MM.1S (cell line): ENCODE results near the gene ATP6V0B.
A peak's percentile ranks its signal among the peaks of the same experiment; 100 is the strongest.

Experiments used
- DNase-seq: peaks from one replicate; pipeline ENCODE4 v3.0.0-alpha.2; 2015
- H2AFZ ChIP-seq: fragments of 300-600 bp; sonication (generic); 2 replicates; pipeline ENCODE4 v1.6.0; 2016; ENCODE audit warnings: antibody characterized with exemption, low read length
- H3F3A ChIP-seq: fragments of 300-600 bp; sonication (generic); 2 replicates; pipeline ENCODE4 v1.6.1; 2016; ENCODE audit warnings: mild to moderate bottlenecking, antibody characterized with exemption, low read length, moderate library complexity, mixed read lengths; ENCODE audit not compliant: insufficient read depth
- H3K27ac ChIP-seq: fragments of 300-600 bp; sonication (generic); 2 replicates; pipeline ENCODE4 v1.5.1; 2016; ENCODE audit warnings: mild to moderate bottlenecking, low read length
- H3K27me3 ChIP-seq: fragments of 300-600 bp; sonication (generic); replicated peaks from 2 replicates; pipeline ENCODE4 v1.6.0; 2016; ENCODE audit warnings: low read length; ENCODE audit not compliant: insufficient read depth
- H3K36me3 ChIP-seq: fragments of 300-600 bp; sonication (generic); replicated peaks from 2 replicates; pipeline ENCODE4 v1.6.1; 2016; ENCODE audit warnings: mild to moderate bottlenecking, low read length, mixed read lengths; ENCODE audit not compliant: insufficient read depth
- H3K4me1 ChIP-seq: fragments of 300-600 bp; sonication (generic); 2 replicates; pipeline ENCODE4 v1.6.1; 2016; ENCODE audit warnings: low read length, mixed read lengths
- H3K4me2 ChIP-seq: fragments of 300-600 bp; sonication (generic); 2 replicates; pipeline ENCODE4 v1.6.0; 2016; ENCODE audit warnings: low read depth, low read length
- H3K4me3 ChIP-seq: fragments of 300-600 bp; sonication (generic); 2 replicates; pipeline ENCODE4 v1.5.1; 2016; ENCODE audit warnings: low read length, mixed read lengths
- H3K79me2 ChIP-seq: fragments of 300-600 bp; sonication (generic); 2 replicates; pipeline ENCODE4 v1.6.1; 2016; ENCODE audit warnings: mixed run types, low read length, mixed read lengths
- H3K9ac ChIP-seq: fragments of 300-600 bp; sonication (generic); 2 replicates; pipeline ENCODE4 v1.6.1; 2016; ENCODE audit warnings: low read length, mixed read lengths
- H3K9me2 ChIP-seq: fragments of 300-600 bp; sonication (generic); replicated peaks from 2 replicates; pipeline ENCODE4 v1.6.1; 2016; ENCODE audit warnings: mild to moderate bottlenecking, low read length, mixed read lengths; ENCODE audit not compliant: insufficient read depth
- H3K9me3 ChIP-seq: fragments of 300-600 bp; sonication (generic); replicated peaks from 2 replicates; pipeline ENCODE4 v1.6.1; 2016; ENCODE audit warnings: mild to moderate bottlenecking, low read length, mixed read lengths; ENCODE audit not compliant: insufficient read depth
- H4K20me1 ChIP-seq: fragments of 300-600 bp; sonication (generic); 2 replicates; pipeline ENCODE4 v1.6.1; 2016; ENCODE audit warnings: mild to moderate bottlenecking, low read length, moderate library complexity, mixed read lengths; ENCODE audit not compliant: insufficient read depth
- CTCF ChIP-seq: fragments of 300-600 bp; sonication (generic); IDR thresholded peaks from 2 replicates; pipeline ENCODE4 v1.5.1; 2016; ENCODE audit warnings: antibody characterized with exemption, low read length, mixed read lengths
- EZH2 ChIP-seq: fragments of 300-600 bp; sonication (generic); optimal IDR thresholded peaks from 2 replicates; pipeline ENCODE3; 2017; ENCODE audit warnings: low read depth, mild to moderate bottlenecking, antibody characterized with exemption, low read length, mixed read lengths
- EZH2phosphoT487 ChIP-seq: fragments of 300-600 bp; sonication (generic); IDR thresholded peaks from 2 replicates; pipeline ENCODE4 v1.6.1; 2018; ENCODE audit warnings: antibody characterized with exemption, low read length

The ATP6V0B gene

DNA sequence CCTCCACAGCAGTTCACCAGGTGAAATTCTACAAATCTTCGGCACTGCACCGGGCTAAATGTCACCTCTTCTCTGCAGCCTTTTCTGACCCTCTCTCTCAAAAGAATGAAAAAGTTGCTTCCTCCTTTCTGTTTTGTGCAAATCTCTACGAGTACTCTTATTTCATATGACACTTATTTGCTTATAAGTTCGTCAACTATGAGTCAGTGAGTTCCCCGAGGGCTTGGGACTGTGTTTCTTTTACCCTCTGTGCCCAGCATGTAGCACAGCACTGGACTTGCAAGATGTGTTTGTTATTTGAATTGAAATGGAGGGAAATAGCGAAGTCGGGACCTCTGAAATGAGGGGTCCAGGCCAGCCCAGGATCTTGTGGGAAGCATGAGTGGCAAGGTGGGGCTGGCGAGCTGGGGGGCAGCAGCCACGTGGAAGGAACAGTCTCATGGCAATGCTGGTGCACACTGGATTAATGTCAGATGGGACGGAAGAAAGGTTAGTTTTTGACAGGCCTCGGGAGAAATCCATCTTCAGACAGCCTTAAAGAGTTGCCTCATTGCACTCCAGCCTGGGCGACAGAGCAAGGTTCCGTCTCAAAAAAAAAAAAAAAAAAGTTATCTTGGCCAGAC lies 50.3 kb downstream of the ATP6V0B start:
- H3K4me1 ChIP-seq: peaks cover 12% of the 10 kb centered on the region
- no peaks in the 10 kb centered on the region for H3K9me2 ChIP-seq
- no peaks in the 10 kb centered on the region for H3K36me3 ChIP-seq
- no peaks in the 10 kb centered on the region for H3F3A ChIP-seq
- H3K4me2 ChIP-seq: no peak overlapping the region
- no peak overlapping the region for H3K4me3 ChIP-seq
- H3K9ac ChIP-seq: no peak overlapping the region
- TF ChIP-seq EZH2 (no peak), EZH2phosphoT487 (no peak), CTCF (no peak)
- H3K79me2 ChIP-seq: no peaks in the 10 kb centered on the region
- H3K9me3 ChIP-seq: no peaks in the 10 kb centered on the region
- no peak overlapping the region for H2AFZ ChIP-seq
- H3K27me3 ChIP-seq: no peaks in the 10 kb centered on the region
- no peak for DNase-seq
- H3K27ac ChIP-seq: no peak overlapping the region
- H4K20me1 ChIP-seq: no peaks in the 10 kb centered on the region

DNA sequence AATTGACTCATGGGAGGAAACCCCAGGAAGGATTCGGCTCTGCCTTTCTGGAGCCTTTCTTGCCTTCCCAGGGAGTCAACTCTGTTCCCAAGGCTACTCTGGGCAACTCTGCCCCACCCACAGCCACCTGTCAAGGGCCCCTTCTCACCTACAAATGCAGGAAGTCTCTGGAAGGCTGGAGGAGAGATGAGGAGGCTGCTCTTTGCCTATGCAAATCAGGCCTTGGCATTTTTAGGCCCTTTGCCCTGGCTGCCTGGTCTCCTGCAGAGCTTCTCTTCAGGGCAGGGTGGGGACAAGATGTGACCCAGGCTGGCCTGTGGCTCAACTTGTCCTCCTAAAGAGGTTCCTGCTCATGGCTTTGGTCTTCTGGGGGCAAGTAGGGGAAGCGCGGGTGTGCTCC lies 51.1 kb downstream of the ATP6V0B start:
- TF ChIP-seq EZH2 (no peak), CTCF (no peak), EZH2phosphoT487 (no peak)
- Histone ChIP-seq H4K20me1 (no peaks in the 10 kb centered on the region), H3F3A (no peaks in the 10 kb centered on the region), H3K27ac (no peak overlapping the region), H3K9ac (no peak overlapping the region), H3K9me3 (no peaks in the 10 kb centered on the region), H2AFZ (peak overlapping the region; percentile 27; the same call in 1 of the 2 replicates), H3K9me2 (no peaks in the 10 kb centered on the region), H3K4me1 (peaks cover 12% of the 10 kb centered on the region), H3K79me2 (no peaks in the 10 kb centered on the region), H3K4me2 (peak overlapping the region; percentile 18; the same call in 1 of the 2 replicates), H3K27me3 (no peaks in the 10 kb centered on the region), H3K4me3 (no peak overlapping the region), H3K36me3 (no peaks in the 10 kb centered on the region)
- DNase-seq: no peak

DNA sequence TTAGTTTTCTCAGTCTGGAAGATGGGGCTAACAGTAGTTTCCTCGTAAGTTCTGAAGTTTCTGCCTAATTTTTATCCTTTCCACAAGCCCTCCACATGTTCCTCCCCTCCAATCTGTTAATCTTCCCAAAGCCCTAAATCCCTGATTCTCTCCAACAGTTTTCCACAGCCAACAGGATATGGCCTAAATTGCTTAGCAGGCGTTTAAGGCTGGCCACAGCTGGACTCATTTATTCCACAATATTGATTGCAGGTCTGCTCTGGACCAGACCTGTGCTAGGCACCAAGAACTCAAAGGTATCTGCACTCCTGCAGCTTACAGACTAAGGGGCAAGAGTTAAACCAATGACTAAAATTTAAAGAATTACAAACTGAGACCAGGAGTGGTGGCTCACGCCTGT lies 52.6 kb downstream of the ATP6V0B start:
- H3F3A ChIP-seq: peaks cover 3% of the 10 kb centered on the region; the same call in 1 of the 2 replicates
- no peak overlapping the region for H3K27ac ChIP-seq

More for the DNA sequence above, 52.6 kb downstream of the ATP6V0B start:
- H3K4me1 ChIP-seq: peaks cover 21% of the 10 kb centered on the region
- no peaks in the 10 kb centered on the region for H3K9me3 ChIP-seq
- TF ChIP-seq EZH2phosphoT487 (no peak), CTCF (no peak), EZH2 (no peak)
- H3K27me3 ChIP-seq: no peaks in the 10 kb centered on the region
- H2AFZ ChIP-seq: no peak overlapping the region
- no peak overlapping the region for H3K9ac ChIP-seq
- no peaks in the 10 kb centered on the region for H4K20me1 ChIP-seq
- no peak overlapping the region for H3K4me3 ChIP-seq
- no peaks in the 10 kb centered on the region for H3K79me2 ChIP-seq
- H3K9me2 ChIP-seq: no peaks in the 10 kb centered on the region
- no peak overlapping the region for H3K4me2 ChIP-seq
- H3K36me3 ChIP-seq: no peaks in the 10 kb centered on the region
- DNase-seq: no peak
